Pancreas (tissue), 10 donors: ENCODE results near the gene C9orf50. TPM values are rescaled to one million over a fixed set of nuclear protein-coding genes. Genes with fewer than 3 reads are reported as not detected.

ENCODE experiments used
- ATAC-seq, 4 donors: fragments of 200-7000 bp; cut with Tn5 transposase; one replicate each; pipeline versions ENCODE4 v1.8.0 to v1.9.1; 2020; ENCODE audit warnings: mild to moderate bottlenecking in 4 of 4, moderate library complexity in 4 of 4
- DNase-seq, 6 donors: peaks; one replicate each; pipeline ENCODE4 v3.0.0-alpha.2; 2020
- FAIRE-seq: peaks from 2 replicates; lab custom pipeline; 2012; peaks lifted over from hg19 to GRCh38; lab: Jason Lieb, UNC
- H3K27ac ChIP-seq, 4 donors: fragments of 200-600 bp; sonication (generic); 1 replicate in 3 of 4; 2 replicates in 1 of 4; pipeline versions ENCODE4 v1.5.0 to v1.8.0; 2020
- H3K27me3 ChIP-seq, 4 donors: fragments of 200-600 bp; one replicate each; pipeline ENCODE4 v1.8.0; 2021
- H3K36me3 ChIP-seq, 3 donors: fragments of 200-600 bp; sonication (generic) in 1 of 3; one replicate each; pipeline versions ENCODE4 v1.5.0 to v1.8.0; 2020 to 2021
- H3K4me1 ChIP-seq, 3 donors: fragments of 200-600 bp; one replicate each; pipeline ENCODE4 v1.8.0; 2021
- H3K4me3 ChIP-seq, 4 donors: fragments of 200-600 bp; sonication (generic) in 2 of 4; one replicate each; pipeline versions ENCODE4 v1.5.0 to v1.8.0; 2020 to 2021
- H3K9me3 ChIP-seq, 4 donors: fragments of 200-600 bp; one replicate each; pipeline ENCODE4 v1.8.0; 2021
- CTCF ChIP-seq, 4 donors: fragments of 200-600 bp; sonication (generic) in 3 of 4; IDR thresholded peaks; one replicate each; pipeline versions ENCODE4 v1.5.0 to v1.8.0; 2021; ENCODE audit warnings: antibody characterized with exemption in 4 of 4
- WGBS, 2 donors: extraction: QIAGEN DNeasy Blood & Tissue Kit; methylation state at CpG; one replicate each; pipeline ENCODE4 v1.1.7; 2013; 5-methylcytosine and 5-hydroxymethylcytosine counted together
- intact Hi-C, 3 donors: fragments of 100-400 bp; cut with DNase I; formaldehyde crosslinking; loops; one replicate each; pipeline versions ENCODE4 v1.11.1 to v1.14.2; 2022
- polyA plus RNA-seq, 2 donors: library from polyadenylated mRNA; stranded (reverse); fragments of 200-250 nt; gene quantifications; one replicate each; pipeline ENCODE4 v1.2.3, GENCODE V29; 2013
- total RNA-seq, 6 donors: library from RNA; stranded (reverse); fragmentation: NEBNext Ultra II Directional in 4 of 6; extraction: Animal tissue kit (Norgen Biotek cat#: 25700) in 4 of 6; gene quantifications; one replicate each; pipeline versions ENCODE4 v1.2.1 to v1.2.4, GENCODE V29; 2021 to 2023
- donor health status: healthy with polysubstance abuse.
- donor health status: DM: no; HTN: no; CAD: no; lungs with moderate emphysema.
- donor health status: DM: no; HTN: no; CAD: no.
- donor health status: control.
- donor health status: control.
- donor health status: Bipolar disorder and iron deficiency.
- donor health status: DM: yes; HTN: yes; CAD: no.
- donor health status: DM: no; HTN: no; CAD: no.
- donor health status: DM: no; HTN: no; CAD: no.
- donor health status: DM: yes; HTN: yes; CAD: no.

Gene C9orf50
- total and polyA plus RNA-seq, 8 donors, result not detected

GRCh38 chr9:129667378-129667777, 46.5 kb upstream of the C9orf50 start:
- intact Hi-C loops, result no loop called here
- FAIRE-seq, result no peak
- peaks cover 0 to 5% (median 0%) of the 10 kb centered on the region in 4 donors for H3K27me3 ChIP-seq
- WGBS, 2 donors, result 72 to 79% methylated on average over 11 of the region's 11 CpGs
- no peaks in the 10 kb centered on the region for H3K9me3 ChIP-seq
- no peak for TF ChIP-seq CTCF (IDR thresholded peaks at IDR 0.05)
- ATAC-seq, result no peak
- no peaks in the 10 kb centered on the region for H3K4me1 ChIP-seq
- no peak overlapping the region for H3K4me3 ChIP-seq
- no peaks in the 10 kb centered on the region for H3K36me3 ChIP-seq
- no peak for DNase-seq
- H3K27ac ChIP-seq, result no peak overlapping the region

- peaks cover 0 to 5% (median 0%) of the 10 kb centered on the region in 4 donors for H3K27me3 ChIP-seq
- no peaks in the 10 kb centered on the region for H3K36me3 ChIP-seq
- intact Hi-C loops, result no loop called here
- no peak for FAIRE-seq
- WGBS, 2 donors, result 19 to 26% methylated on average over 13 of the region's 13 CpGs
- no peak for DNase-seq
- H3K27ac ChIP-seq, result no peak overlapping the region
- ATAC-seq, result no peak
- H3K4me1 ChIP-seq, result no peaks in the 10 kb centered on the region
- TF ChIP-seq CTCF (IDR thresholded peaks at IDR 0.05), result no peak
- H3K9me3 ChIP-seq, result no peaks in the 10 kb centered on the region
- no peak overlapping the region for H3K4me3 ChIP-seq
Measured at GRCh38 chr9:129666575-129666974, 45.7 kb upstream of the C9orf50 start.

GRCh38 chr9:129665814-129666520, 45.1 kb upstream of the C9orf50 start:
- WGBS, 2 donors, result 5 to 6% methylated on average over 29 to 88 of the region's 88 CpGs
- no peak for FAIRE-seq
- H3K4me3 ChIP-seq, result peak overlapping the region in 3 of 4 donors; percentile 3 to 30 (median 14)
- no peak for TF ChIP-seq CTCF (IDR thresholded peaks at IDR 0.05)
- no peaks in the 10 kb centered on the region for H3K9me3 ChIP-seq
- peak in 1 of 4 donors; percentile 21 for ATAC-seq
- intact Hi-C loops, result no loop called here
- no peak overlapping the region for H3K27ac ChIP-seq
- no peak for DNase-seq
- peaks cover 0 to 5% (median 0%) of the 10 kb centered on the region in 4 donors for H3K27me3 ChIP-seq
- H3K36me3 ChIP-seq, result no peaks in the 10 kb centered on the region
- H3K4me1 ChIP-seq, result no peaks in the 10 kb centered on the region

- Histone ChIP-seq H3K27me3 (peaks cover 0 to 5% (median 0%) of the 10 kb centered on the region in 4 donors), H3K27ac (no peak within 1 kb of the TSS), H3K4me3 (peak within 1 kb of the TSS in 3 of 4 donors; percentile 3 to 30 (median 14)), H3K4me1 (no peaks in the 10 kb centered on the region), H3K36me3 (no peaks in the 10 kb centered on the region), H3K9me3 (no peaks in the 10 kb centered on the region)
- DNase-seq (no peak), ATAC-seq (peak in 3 of 4 donors; percentile 19 to 46 (median 40)), FAIRE-seq (no peak)
- TF ChIP-seq CTCF (IDR thresholded peaks at IDR 0.05), result no peak
- WGBS, 2 donors, result 2 to 3% methylated on average over 10 to 37 of the region's 37 CpGs
- intact Hi-C loops, result no loop called here
Measured at GRCh38 chr9:129665389-129665775, 44.5 kb upstream of the C9orf50 start, which contains the start of gene PRRX2. TSS of gene PRRX2 (plus strand) at chr9:129665647. CDS start at chr9:129665868, 221 bp downstream.
